GM19438 (cell line): Measurements from ENCODE around the gene RNF152.

ENCODE experiments used
- ATAC-seq: cut with Tn5 transposase; IDR thresholded peaks from one replicate; pipeline ENCODE4 v1.9.1; 2021; ENCODE audit warnings: low read depth; ENCODE audit not compliant: unreplicated experiment

The RNF152 gene

DNA sequence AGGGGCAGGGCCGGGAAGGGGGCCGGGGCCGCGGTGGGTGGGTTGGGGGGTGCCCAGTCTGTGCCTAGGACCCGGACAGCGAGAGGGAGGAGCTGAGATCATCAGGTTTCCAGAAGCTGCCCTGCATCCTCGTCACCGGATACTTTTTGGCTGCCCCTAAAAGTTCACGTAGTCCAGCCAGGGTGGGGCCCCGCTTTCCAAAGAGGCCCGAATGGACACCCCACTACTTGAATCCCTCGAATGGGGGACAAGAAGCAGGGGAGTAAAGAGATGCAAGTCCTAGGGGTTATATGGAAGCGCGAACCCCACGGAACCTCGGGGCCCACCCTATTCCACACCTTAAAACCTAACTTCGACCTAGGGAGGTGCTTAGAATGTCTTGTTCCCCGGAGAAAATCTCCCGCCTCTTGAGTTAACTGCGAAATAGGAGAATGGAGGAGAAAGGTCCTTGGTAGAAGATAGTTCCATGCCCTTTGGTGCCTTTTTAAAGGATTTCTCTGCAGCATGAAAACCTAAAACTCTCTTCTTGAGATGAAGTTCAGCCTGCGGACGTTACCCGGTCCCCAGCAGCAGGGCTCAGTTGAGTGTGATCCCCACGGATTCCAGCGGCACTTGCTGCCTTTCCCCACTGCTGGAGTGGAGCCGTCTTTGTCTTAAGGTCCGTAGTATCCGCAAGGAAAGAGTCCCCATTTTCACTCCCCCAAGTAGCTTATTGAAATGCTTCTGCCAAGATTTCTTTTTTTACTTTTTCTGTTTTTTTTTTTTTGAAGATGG is 2.1 kb upstream of the RNF152 start:
- ATAC-seq, result no peak

GRCh38 chr18:61893971-61894750 is 1.4 kb upstream of the RNF152 start:
- peak; percentile 83 for ATAC-seq

DNA sequence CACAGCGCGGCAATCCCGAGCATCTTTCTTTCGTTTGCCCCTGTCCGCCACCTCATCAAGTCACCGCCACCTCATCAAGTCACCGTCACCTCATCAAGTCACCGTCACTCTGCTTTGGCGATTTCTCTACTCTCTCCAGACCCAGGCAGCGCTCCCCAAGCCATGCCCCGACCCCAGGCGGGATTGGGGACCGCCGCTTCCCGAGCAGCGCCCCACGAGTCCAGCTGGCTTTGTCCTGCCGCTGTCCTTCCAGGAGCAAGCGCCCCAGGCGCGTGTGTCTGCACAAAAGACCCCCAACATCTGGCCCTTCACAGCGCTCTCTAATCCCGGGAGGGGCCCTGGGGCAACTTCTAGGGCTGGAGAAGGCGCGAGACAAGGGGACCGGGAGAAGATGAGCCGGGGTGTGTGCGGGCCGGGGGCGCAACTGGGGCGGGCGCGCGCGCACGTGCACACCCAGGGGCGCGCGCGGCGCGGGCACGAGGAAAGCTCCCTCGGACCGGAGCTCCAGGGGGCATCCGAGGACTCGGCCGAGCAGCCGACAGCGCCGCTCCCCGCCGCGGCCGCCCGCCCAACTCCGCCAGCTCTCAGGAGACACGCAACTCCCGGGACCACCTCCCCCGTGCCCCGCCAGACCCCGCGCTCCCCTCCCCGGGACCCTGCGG is 633 bp upstream of the RNF152 start:
- peak; percentile 26 for ATAC-seq

- ATAC-seq, result no peak
Measured at GRCh38 chr18:61891894-61892293, 913 bp downstream of the RNF152 start.

DNA sequence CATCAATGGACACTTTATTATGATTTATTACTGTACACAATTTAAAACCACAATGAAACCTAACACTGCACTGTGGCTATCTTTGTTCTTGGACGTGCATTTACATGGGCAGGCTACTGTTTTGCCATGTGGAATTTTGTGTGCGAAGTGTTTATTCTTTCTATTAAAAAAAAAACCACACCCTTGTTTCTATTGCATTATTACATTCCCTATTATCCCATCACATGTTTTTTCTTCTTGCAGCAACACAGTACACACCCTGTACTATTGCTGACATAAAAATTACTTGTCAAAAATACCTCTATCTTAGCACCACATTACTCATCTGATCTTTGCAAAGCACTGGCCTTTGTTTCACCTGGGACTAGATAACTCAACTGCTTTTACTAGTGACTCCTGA is 1.5 kb downstream of the RNF152 start:
- no peak for ATAC-seq

DNA sequence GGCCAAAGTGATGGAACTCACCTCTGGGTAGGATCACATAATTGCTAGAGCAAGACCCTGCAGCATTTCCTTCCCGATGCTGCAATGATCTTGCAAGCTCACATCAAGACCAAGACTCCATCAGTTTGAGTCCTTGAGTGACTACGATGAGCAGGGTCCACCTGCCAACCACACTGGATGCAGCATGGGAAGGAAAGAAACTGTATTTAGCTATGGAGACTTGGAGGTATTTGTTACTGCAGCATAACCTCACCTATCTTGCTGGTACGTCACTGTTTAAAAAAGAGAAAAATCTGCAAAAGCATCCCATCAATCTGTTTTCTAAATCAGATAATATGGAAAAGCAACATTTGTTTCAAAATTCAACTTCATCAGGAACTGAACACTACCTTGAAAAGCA is 2.5 kb downstream of the RNF152 start:
- no peak for ATAC-seq

DNA sequence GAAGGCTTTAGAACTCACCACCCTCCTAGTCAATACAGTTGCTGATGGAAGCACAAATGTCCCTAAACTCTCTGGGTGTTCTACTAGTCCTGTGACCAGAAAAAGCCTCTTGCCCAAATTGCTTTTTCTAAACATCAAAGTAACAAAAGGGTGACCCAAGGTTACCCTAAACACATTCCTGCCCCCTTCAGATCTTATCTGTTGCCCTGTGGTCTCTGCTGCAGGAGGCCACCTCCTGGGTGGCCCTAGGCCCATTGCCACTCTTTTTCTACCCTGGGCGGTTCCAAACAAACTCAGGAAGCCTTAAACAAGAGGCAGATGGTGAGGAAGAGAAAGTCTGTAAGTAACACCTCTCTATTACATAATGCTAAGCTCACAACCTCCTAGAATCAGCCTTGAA is 3.3 kb downstream of the RNF152 start:
- no peak for ATAC-seq

GRCh38 chr18:61888622-61889021 is 4.2 kb downstream of the RNF152 start:
- no peak for ATAC-seq

GRCh38 chr18:61887838-61888237 is 5.0 kb downstream of the RNF152 start:
- no peak for ATAC-seq

DNA sequence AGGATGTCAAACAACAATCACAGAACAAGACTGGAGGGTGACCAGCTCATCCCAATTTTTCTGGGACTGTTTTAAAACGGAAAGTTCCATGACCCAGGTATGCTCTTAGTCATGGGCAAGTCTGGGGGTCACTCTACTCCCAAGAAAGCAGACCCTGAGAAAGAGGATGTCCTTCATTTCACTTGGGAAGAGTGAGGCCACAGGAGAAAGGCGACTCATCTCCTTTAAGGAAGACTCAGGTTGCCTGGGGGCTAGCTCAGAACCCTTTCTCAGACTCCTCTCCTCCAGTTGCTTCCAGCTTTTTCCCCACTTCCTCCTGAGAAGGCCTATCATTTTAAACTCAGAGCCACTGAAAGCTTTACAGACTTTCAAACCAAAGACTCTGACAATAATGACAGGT is 9.3 kb downstream of the RNF152 start:
- ATAC-seq, result no peak

GRCh38 chr18:61882296-61883004 is 10.4 kb downstream of the RNF152 start:
- no peak for ATAC-seq

- ATAC-seq, result no peak
Measured at GRCh38 chr18:61876899-61877298, 15.9 kb downstream of the RNF152 start.

GRCh38 chr18:61870151-61870550 is 22.7 kb downstream of the RNF152 start:
- ATAC-seq, result no peak

DNA sequence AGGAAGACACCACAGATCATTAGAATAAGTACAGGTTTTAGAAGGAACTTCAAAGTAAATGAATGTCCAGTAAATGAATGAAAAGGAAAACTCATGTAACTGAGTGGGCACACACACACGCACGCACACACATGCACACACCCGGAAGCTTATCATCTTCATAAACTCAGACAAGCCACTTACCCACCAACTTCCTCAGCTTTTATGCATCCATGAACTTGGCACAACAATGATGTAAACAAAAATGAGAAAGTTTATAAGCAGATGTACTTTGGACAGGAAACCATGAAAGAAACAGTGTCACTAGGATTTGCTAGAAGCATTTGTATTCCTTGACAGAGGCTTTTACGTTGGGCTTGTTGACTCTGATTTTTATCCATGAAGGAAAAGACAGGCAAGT is 23.2 kb downstream of the RNF152 start:
- no peak for ATAC-seq

- no peak for ATAC-seq
Measured at GRCh38 chr18:61865466-61866175, 27.2 kb downstream of the RNF152 start.

GRCh38 chr18:61861372-61861771 is 31.4 kb downstream of the RNF152 start:
- no peak for ATAC-seq

GRCh38 chr18:61860302-61860701 is 32.5 kb downstream of the RNF152 start:
- no peak for ATAC-seq

DNA sequence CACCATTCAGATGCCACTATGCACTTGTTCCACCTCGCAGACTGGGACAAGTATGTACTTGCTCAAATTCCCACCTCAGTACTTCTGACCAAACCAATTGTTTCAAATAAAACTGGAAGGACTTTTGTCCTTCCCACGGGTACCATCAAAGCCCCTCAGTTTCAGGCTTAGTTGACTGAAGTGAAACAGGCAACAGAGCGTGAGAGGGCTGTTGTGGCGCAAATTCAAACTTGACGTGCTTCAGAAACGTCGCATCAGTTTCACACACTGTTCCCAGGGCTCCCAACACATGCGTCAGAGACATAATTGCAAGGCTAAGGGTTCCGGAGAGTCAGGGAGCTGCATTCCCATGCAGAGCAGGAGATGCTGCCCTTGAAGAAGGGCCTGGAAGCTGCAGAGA is 33.7 kb downstream of the RNF152 start:
- no peak for ATAC-seq

DNA sequence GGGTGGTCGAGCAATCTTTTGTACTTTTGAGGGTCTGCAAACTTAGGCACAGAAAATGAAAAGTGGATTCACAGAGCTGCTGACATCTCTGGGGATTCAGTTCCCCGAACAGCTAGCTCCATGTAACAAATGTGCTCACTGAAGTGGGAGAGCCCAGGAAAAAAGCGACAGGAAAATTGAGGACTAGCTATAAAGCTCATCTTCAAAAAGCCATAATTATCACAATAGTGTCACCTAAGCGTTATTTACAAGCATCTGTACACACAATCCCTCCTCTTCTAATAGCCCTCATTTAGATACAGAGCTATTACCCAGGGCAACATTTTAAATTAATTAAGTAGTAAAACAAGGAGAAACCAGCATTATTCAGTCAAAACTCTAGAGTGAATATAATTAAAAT is 36.1 kb downstream of the RNF152 start:
- no peak for ATAC-seq
